ENCODE data around the gene RAPGEF3. TPM values are rescaled to one million over a fixed set of nuclear protein-coding genes. Genes with fewer than 3 reads are reported as not detected.

Gene RAPGEF3, protein sequence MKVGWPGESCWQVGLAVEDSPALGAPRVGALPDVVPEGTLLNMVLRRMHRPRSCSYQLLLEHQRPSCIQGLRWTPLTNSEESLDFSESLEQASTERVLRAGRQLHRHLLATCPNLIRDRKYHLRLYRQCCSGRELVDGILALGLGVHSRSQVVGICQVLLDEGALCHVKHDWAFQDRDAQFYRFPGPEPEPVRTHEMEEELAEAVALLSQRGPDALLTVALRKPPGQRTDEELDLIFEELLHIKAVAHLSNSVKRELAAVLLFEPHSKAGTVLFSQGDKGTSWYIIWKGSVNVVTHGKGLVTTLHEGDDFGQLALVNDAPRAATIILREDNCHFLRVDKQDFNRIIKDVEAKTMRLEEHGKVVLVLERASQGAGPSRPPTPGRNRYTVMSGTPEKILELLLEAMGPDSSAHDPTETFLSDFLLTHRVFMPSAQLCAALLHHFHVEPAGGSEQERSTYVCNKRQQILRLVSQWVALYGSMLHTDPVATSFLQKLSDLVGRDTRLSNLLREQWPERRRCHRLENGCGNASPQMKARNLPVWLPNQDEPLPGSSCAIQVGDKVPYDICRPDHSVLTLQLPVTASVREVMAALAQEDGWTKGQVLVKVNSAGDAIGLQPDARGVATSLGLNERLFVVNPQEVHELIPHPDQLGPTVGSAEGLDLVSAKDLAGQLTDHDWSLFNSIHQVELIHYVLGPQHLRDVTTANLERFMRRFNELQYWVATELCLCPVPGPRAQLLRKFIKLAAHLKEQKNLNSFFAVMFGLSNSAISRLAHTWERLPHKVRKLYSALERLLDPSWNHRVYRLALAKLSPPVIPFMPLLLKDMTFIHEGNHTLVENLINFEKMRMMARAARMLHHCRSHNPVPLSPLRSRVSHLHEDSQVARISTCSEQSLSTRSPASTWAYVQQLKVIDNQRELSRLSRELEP
- total RNA-seq (5.2 and 5.4 TPM in 2 replicates), polyA plus RNA-seq (1.7 and 1.8 TPM in 2 replicates), polyA minus RNA-seq (1.2 and 2.2 TPM in 2 replicates)
- 0.77 TPM for total RNA-seq (2013)

DNA sequence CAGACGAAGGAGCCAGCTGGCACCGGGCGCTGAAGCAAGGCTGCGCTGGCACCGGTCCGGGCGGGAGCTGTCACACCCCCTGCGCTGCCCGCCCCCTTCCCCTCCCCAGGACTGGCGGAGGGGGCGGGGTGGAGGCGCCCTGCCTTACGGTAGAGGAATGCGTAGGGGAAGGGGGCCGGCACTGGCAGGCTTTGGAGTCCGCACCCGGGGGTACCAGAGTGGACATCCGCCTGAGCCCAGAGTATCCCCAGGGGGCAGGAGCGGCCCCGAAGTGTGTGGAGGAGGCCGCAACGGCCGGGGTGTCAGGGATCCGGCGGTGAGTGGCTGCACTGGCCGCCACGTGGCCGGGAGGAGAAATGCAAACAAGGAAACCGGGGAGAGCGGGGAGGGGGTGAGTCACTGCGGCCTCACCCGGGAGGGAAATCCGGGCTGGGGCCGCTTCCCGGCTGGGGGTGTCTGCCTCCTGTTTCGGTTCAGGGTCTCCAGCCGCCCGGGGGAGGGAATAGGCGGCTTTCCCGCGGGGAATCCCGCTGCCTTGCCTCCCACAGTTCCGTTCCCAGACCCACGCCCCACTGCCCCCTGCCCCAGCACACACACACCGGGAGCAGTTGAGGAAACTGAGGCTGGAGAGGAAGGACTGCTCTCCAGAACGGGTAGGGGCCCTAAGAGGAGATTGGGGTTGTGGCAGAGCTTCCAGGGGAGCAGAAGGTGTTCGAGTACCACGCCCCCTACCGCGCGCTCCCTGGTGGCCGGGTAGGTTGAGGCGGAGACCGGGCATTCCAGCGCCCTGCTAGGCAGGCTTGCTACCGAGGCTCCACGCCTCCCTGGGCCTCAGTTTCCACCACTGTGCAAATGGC, at the start of gene RAPGEF3:
Gene RAPGEF3, minus strand, starts transcription at position 47 of the 857 bp plus-strand sequence. CDS start 324 bp downstream, outside the sequence.
- H3K9ac ChIP-seq (ENCODE audit: low read length) = peak within 1 kb of the TSS; percentile 72
- peak within 1 kb of the TSS; percentile 15 to 71 (median 67) for H3K4me3 ChIP-seq (ENCODE audit: control extremely low read depth in 1 of 5, extremely low read depth in 1 of 5, insufficient read depth in 1 of 5, low read depth in 2 of 5, low read length in 4 of 5)

More for the DNA sequence above, at the start of gene RAPGEF3:
- POLR2A ChIA-PET = interaction anchor here (0.6 to 7.3 kb wide), 6 partner anchors 12 to 573 kb away, joined by 3 to 43 read pairs (median 6); partner anchors contain the start of gene SLC48A1
- no peaks in the 10 kb centered on the region for H3K27me3 ChIP-seq (replicated peaks in 1 of 4; ENCODE audit: control extremely low read depth in 1 of 4, control insufficient read depth in 3 of 4, insufficient read depth in 4 of 4, low read length in 3 of 4)
- H3K79me2 ChIP-seq (ENCODE audit: control insufficient read depth, insufficient read depth, low read length) = no peaks in the 10 kb centered on the region
- ATAC-seq (ENCODE audit: low read depth) = peak; percentile 77
- H3K4me2 ChIP-seq (replicated peaks; ENCODE audit: low read depth, low read length, poor library complexity, severe bottlenecking) = peak within 1 kb of the TSS; percentile 97
- Mint-ChIP-seq H3K4me3 (peak within 1 kb of the TSS; percentile 85), H3K9me3 (ENCODE audit: insufficient read depth) (no peaks in the 10 kb centered on the region), H3K27me3 (no peaks in the 10 kb centered on the region), H3K4me1 (peaks cover 53% of the 10 kb centered on the region), H3K27ac (peak within 1 kb of the TSS; percentile 50)
- no peaks in the 10 kb centered on the region for H4K20me1 ChIP-seq (ENCODE audit: control insufficient read depth, insufficient read depth, low read length, poor library complexity, severe bottlenecking)
- 1% methylated on average over 49 of the region's 57 CpGs for WGBS (ENCODE audit: insufficient coverage)
- H2AFZ ChIP-seq (ENCODE audit: insufficient read depth, low read depth, low read length, poor library complexity, severe bottlenecking) = peak within 1 kb of the TSS; percentile 89
- TF ChIP-seq, protein P1, sequence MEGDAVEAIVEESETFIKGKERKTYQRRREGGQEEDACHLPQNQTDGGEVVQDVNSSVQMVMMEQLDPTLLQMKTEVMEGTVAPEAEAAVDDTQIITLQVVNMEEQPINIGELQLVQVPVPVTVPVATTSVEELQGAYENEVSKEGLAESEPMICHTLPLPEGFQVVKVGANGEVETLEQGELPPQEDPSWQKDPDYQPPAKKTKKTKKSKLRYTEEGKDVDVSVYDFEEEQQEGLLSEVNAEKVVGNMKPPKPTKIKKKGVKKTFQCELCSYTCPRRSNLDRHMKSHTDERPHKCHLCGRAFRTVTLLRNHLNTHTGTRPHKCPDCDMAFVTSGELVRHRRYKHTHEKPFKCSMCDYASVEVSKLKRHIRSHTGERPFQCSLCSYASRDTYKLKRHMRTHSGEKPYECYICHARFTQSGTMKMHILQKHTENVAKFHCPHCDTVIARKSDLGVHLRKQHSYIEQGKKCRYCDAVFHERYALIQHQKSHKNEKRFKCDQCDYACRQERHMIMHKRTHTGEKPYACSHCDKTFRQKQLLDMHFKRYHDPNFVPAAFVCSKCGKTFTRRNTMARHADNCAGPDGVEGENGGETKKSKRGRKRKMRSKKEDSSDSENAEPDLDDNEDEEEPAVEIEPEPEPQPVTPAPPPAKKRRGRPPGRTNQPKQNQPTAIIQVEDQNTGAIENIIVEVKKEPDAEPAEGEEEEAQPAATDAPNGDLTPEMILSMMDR (IDR thresholded peaks at IDR 0.05) = peak; percentile 70
- no peak for TF ChIP-seq EZH2 (IDR thresholded peaks at IDR 0.05; ENCODE audit: borderline replicate concordance, insufficient read depth, low read depth, low read length, poor library complexity, severe bottlenecking)
- CTCF ChIA-PET = interaction anchor here (1.2 to 14.1 kb wide), 11 partner anchors 12 to 80 kb away, joined by 3 to 452 read pairs (median 10); partner anchors contain the start of gene SLC48A1
- DNase-seq = peak; percentile 78
- H3K36me3 ChIP-seq (replicated peaks in 1 of 2; ENCODE audit: control extremely low read depth in 1 of 2, control insufficient read depth in 1 of 2, extremely low read depth in 1 of 2, insufficient read depth in 2 of 2, low read length in 1 of 2) = no peaks in the 10 kb centered on the region
- H3K9me3 ChIP-seq (ENCODE audit: control extremely low read depth in 1 of 3, control insufficient read depth in 2 of 3, insufficient read depth in 1 of 3, low read length in 2 of 3) = no peaks in the 10 kb centered on the region
- peak within 1 kb of the TSS in 1 of 2 donors; percentile 23 for H3K27ac ChIP-seq (ENCODE audit: low read length in 2 of 2)
- H3K4me1 ChIP-seq (ENCODE audit: control insufficient read depth in 2 of 2, insufficient read depth in 2 of 2, low read length in 2 of 2) = peaks cover 52 to 66% of the 10 kb centered on the region in 2 donors
- intact Hi-C loops (cut with micrococcal nuclease) = loop anchor here (1.0 to 2.0 kb wide), 6 partner anchors 8 to 44 kb away; partner anchors contain the start of gene SLC48A1
